GM12873 (cell line): ENCODE measurements around the gene MLLT10.

Source experiments
- CTCF ChIP-seq: IDR thresholded peaks from 2 replicates; pipeline ENCODE4 v1.5.1; 2012; ENCODE audit warnings: low read depth, mild to moderate bottlenecking, moderate library complexity, low read length, control low read depth; ENCODE audit not compliant: insufficient read depth; ENCODE audit errors: missing control alignments

MLLT10 gene

DNA sequence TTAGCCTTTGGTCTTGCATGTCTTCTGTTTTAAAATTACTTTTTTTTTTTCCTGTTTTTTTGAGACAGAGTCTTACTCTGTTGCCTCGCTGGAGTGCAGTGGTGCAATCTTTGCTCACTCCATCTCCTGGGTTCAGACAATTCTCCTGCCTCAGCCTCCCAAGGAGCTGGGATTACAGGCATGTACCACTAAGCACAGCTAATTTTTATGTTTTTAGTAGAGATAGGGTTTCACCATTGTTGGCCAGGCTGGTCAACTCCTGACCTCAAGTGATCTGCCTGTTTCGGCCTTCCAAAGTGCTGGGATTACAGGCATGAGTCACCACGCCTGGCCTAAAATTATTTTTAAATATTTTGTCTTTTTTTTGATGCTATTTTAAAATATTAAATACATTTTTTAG is 38.5 kb downstream of the MLLT10 start:
- no peak for TF ChIP-seq CTCF

DNA sequence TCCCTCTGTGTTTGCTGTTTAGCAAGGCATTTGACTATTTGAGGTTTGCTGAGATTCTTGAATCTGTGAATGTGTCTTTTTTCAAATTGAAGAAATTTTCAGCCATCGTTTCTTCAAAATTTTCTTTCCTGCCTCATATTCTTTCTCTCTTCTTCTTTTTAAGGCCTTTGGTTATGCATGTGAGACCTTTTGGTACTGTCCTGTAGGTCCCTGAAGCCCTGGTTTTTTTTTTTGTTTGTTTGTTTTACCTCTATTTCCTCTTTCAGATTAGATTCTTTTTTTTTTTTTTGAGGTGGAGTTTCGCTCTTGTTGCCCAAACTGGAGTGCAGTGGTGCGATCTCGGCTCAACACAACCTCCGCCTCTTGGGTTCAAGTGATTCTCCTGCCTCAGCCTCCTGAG is 45.3 kb downstream of the MLLT10 start:
- no peak for TF ChIP-seq CTCF

- no peak for TF ChIP-seq CTCF
Observed at GRCh38 chr10:21584834-21585530, 51.0 kb downstream of the MLLT10 start.

- TF ChIP-seq CTCF: no peak
Observed at GRCh38 chr10:21587391-21587790, 53.4 kb downstream of the MLLT10 start.

DNA sequence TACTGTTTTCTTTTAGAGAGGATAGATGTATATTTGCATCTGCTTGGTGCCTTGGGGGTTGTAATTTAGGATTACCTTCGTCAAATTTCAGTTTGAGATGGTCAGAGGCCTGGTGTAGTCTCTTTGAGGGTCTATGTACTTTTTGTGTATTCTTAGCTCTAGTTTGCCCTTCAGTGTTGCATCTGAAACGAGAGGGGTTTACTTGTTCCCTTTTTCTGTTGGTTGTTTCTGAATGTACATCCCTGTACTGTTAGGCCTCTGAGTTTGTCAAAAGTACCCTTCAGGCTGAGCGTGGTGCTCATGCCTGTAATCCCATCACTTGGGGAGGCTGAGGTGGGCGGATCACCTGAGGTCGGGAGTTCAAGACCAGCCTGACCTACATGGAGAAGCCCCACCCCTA is 60.0 kb downstream of the MLLT10 start:
- no peak for TF ChIP-seq CTCF

- no peak for TF ChIP-seq CTCF
Observed at GRCh38 chr10:21599582-21599981, 65.5 kb downstream of the MLLT10 start.

GRCh38 chr10:21600804-21601433 is 66.9 kb downstream of the MLLT10 start:
- no peak for TF ChIP-seq CTCF
